Nephron progenitor cell (in vitro differentiated cells): Measurements from ENCODE around the gene ENDOG.
A peak's percentile ranks its signal among the peaks of the same experiment; 100 is the strongest.

Experiments
- DNase-seq: peaks from one replicate; pipeline ENCODE4 v3.0.0; 2021
- H3K27ac Mint-ChIP-seq: 2 replicates; pipeline ENCODE4 v1.8.0; 2021; ENCODE audit warnings: mild to moderate bottlenecking, moderate library complexity, mixed read lengths
- H3K27me3 Mint-ChIP-seq: 2 replicates; pipeline ENCODE4 v1.8.0; 2021; ENCODE audit warnings: mild to moderate bottlenecking, low read depth, mixed read lengths; ENCODE audit not compliant: poor library complexity
- H3K36me3 Mint-ChIP-seq: 2 replicates; pipeline ENCODE4 v1.8.0; 2021; ENCODE audit warnings: low read depth, mixed read lengths
- H3K4me1 Mint-ChIP-seq: 2 replicates; pipeline ENCODE4 v1.8.0; 2021; ENCODE audit warnings: mixed read lengths
- H3K4me3 Mint-ChIP-seq: 2 replicates; pipeline ENCODE4 v1.8.0; 2021; ENCODE audit warnings: mild to moderate bottlenecking, moderate library complexity, mixed read lengths
- H3K9me3 Mint-ChIP-seq: 2 replicates; pipeline ENCODE4 v1.8.0; 2021; ENCODE audit warnings: mild to moderate bottlenecking, moderate library complexity, mixed read lengths
- TF ChIP-seq, protein P1 (sequence below): fragments of 200-600 bp; sonication (generic); IDR thresholded peaks from 2 replicates; pipeline ENCODE4 v1.5.0; 2021; ENCODE audit warnings: antibody characterized with exemption

The ENDOG gene

DNA sequence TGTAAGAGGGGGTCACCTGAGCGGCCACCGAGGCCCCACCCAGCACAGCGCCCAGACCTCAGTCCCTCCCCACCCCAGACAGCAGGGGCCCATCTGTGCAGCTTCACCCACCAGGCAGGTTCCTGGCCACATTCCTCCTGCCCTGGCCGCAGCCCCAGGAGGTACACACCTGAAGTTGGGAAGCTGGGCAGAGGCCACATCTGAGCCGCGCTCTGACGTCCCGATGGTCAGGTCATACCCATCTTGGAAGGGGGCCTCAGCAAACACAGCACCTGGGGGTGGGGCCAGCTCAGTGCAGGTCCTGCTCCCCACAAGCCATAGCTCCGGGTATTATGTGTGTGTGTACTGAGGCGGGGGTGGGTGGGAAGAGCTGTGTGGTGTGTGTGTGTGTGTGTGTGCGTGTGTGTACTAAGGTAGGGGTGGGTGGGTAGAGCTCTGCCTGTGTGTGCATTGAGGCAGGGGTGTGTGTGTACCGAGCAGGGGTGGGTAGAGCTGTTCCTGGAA, 5.7 kb downstream of the ENDOG start:
- Mint-ChIP-seq H3K4me3 (no peak overlapping the region), H3K4me1 (peaks cover 23% of the 10 kb centered on the region), H3K36me3 (peaks cover 21% of the 10 kb centered on the region), H3K27me3 (peaks cover 11% of the 10 kb centered on the region), H3K9me3 (no peaks in the 10 kb centered on the region), H3K27ac (no peak overlapping the region)
- no peak for DNase-seq
- TF ChIP-seq, protein P1, sequence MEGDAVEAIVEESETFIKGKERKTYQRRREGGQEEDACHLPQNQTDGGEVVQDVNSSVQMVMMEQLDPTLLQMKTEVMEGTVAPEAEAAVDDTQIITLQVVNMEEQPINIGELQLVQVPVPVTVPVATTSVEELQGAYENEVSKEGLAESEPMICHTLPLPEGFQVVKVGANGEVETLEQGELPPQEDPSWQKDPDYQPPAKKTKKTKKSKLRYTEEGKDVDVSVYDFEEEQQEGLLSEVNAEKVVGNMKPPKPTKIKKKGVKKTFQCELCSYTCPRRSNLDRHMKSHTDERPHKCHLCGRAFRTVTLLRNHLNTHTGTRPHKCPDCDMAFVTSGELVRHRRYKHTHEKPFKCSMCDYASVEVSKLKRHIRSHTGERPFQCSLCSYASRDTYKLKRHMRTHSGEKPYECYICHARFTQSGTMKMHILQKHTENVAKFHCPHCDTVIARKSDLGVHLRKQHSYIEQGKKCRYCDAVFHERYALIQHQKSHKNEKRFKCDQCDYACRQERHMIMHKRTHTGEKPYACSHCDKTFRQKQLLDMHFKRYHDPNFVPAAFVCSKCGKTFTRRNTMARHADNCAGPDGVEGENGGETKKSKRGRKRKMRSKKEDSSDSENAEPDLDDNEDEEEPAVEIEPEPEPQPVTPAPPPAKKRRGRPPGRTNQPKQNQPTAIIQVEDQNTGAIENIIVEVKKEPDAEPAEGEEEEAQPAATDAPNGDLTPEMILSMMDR: no peak

DNA sequence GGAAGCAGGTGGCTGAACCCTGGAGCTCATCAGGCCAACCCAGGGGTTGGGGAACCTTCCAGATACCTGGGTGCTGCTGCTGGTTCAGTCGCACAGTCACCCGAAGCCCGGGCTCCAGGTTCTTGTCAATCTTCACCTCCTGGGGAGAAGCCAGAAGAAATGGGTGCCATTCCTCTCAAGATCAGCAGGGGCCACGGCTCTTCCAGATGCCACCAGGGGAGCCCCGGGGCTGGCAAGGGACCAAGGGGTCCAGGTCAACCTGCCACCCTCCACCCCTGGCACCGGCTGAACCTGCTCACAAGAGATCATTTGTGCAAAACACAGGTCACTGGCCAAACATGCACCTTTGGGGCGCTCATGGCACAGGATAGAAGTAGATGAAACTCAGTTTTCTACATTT, 6.6 kb downstream of the ENDOG start:
- Mint-ChIP-seq H3K4me3 (no peak overlapping the region), H3K4me1 (peaks cover 17% of the 10 kb centered on the region), H3K36me3 (peaks cover 23% of the 10 kb centered on the region), H3K27me3 (peaks cover 4% of the 10 kb centered on the region), H3K9me3 (no peaks in the 10 kb centered on the region), H3K27ac (no peak overlapping the region)
- TF ChIP-seq, protein P1: no peak
- DNase-seq: no peak

DNA sequence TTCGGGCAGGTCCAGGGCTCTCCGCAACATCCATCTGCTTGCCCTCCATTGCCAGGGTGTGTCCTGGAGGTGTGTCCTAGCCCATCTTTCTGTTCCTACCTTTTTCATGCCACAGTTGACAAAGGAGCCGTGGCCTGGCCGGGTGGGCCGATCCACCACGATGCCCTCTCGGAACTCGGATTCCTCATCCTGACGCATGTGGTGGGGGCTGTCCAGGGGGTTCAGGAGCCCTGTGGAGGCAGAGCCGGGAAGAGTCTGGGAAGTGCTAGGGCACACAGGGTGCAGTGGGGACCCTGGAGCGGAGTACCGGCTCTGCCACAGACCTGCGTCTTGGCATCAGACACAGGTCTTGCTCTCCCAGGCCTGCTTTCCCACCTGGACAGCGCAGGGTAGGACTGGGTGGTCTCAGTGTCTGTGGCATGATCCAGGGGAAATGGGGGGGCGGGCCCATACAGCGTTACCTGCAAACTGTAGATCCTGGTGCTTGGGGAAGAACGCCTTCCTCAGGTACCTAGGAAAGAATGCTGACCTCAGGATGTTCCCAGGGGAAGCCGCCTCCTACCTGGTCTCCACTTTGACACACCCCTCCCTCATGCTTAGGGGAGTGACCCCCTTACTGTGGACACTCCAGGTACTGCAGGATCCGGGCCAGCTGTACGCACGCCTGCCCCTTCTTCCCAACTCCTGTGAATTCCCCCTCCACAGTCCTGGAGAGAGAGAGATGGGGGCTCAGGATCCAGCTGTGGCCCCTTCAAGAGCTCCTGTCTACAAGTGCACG, 7.8 kb downstream of the ENDOG start:
- Mint-ChIP-seq H3K9me3 (no peaks in the 10 kb centered on the region), H3K27me3 (no peaks in the 10 kb centered on the region), H3K27ac (no peak overlapping the region), H3K4me1 (peaks cover 15% of the 10 kb centered on the region), H3K4me3 (no peak overlapping the region), H3K36me3 (peaks cover 22% of the 10 kb centered on the region)
- no peak for DNase-seq
- TF ChIP-seq, protein P1: no peak

GRCh38 chr9:128828267-128828666, 10.0 kb downstream of the ENDOG start:
- Mint-ChIP-seq H3K27me3 (no peaks in the 10 kb centered on the region), H3K4me1 (peaks cover 15% of the 10 kb centered on the region), H3K9me3 (no peaks in the 10 kb centered on the region), H3K36me3 (peaks cover 16% of the 10 kb centered on the region), H3K4me3 (peak overlapping the region; percentile 93), H3K27ac (no peak overlapping the region)
- TF ChIP-seq, protein P1: no peak
- no peak for DNase-seq

DNA sequence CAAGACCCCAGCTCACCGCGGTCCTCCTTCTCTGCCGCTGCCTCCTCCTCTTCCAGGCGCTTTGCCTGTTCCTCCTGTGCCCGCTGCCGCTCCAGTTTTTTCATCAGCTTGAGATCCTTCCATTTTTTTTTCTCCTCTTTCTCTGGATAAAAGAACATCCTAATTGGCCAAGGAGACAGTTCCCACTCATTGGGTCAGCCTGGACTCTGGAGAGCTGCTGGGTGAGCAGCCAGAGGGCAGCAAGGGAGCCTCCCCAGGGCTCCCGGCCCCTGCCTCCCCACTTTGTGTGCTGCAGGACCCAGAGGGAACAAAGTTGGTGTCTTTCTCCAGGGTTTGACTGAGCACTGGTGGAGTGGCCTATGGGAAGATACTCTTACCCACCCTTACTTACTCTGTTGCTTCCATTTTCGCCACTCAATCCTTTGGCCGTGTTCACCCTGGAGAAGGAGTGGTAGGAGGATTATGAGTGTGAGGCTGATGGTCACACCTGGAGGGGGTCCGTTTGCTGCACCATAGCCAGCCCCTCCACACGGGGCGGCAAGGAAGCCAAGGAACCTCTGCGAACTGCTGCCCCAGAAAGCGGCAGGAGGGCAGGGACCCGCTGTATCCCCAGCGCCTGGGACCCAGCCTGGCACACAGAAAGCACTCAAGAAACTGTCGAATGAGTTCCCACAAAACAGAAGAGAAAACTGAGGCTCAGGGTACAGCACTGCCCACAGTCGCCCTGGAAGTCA, 10.6 kb downstream of the ENDOG start:
- H3K27me3 Mint-ChIP-seq: no peaks in the 10 kb centered on the region
- no peaks in the 10 kb centered on the region for H3K9me3 Mint-ChIP-seq
- DNase-seq: no peak
- peaks cover 15% of the 10 kb centered on the region for H3K4me1 Mint-ChIP-seq
- TF ChIP-seq, protein P1: no peak
- peaks cover 16% of the 10 kb centered on the region for H3K36me3 Mint-ChIP-seq
- no peak overlapping the region for H3K27ac Mint-ChIP-seq
- H3K4me3 Mint-ChIP-seq: peak overlapping the region; percentile 93
